Measurements from ENCODE around the gene CSRP3.
"Not testable (repeated sequence)": the region's sequence is repeated elsewhere in the genome, so short reads cannot be mapped to it uniquely, and the experiment has no call there.

Gene CSRP3

DNA sequence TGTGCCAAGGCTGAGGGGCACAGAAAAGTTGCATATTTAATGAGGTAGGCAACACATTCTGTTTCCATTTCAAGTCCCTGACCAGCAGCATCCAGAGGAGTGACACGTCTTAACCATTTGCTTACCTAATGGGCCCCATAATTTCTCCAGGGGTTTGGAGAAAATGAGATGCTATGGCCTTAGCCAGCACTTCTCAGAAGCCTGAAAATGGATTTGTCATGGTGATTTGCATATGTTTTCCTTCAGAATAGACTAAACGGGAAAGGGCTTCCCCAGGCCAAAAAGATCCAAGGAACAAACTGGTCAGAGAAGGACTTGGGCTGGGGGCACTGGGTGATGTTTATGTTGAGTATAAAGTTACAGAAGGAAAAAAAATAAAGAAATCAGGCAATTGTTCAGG is 16.7 kb downstream of the CSRP3 start:
- DNase-seq = no peak

- no peak for DNase-seq
Observed at GRCh38 chr11:19183646-19184045, 18.1 kb downstream of the CSRP3 start.

- peak; percentile 31 for DNase-seq
Observed at GRCh38 chr11:19181531-19182261, 20.1 kb downstream of the CSRP3 start.

- DNase-seq = no peak
Observed at GRCh38 chr11:19176629-19177186, 25.1 kb downstream of the CSRP3 start.

DNA sequence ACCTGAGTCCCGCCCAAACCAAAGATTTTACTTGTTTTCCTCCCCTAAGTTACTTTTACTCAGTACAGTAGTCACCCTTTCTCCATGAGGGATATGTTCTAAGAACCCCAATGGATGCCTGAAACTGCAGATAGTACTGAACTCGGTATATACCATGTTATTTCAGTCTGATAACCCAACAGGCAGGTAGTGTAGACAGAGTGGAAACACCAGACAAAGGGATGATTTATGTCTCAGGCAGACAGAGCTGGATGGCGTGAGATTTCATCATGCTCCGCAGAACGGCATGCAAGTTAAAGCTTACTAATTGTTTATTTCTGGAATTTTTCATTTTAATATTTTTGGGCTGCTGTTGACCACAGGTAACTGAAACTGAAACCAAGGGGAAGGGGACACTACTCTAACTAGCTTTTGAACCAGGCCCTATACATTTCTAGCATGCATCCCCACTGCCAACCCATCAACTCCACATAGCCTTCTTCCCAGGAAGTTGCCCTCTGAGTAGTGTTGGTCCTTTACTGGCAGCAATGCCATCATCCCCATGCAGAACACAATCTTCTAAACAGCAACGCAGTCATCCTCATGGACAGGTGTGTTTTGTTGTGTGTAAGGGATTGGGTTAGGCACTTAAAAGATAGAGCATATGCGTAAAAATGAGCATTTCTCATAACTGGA is 27.7 kb downstream of the CSRP3 start:
- DNase-seq = no peak

DNA sequence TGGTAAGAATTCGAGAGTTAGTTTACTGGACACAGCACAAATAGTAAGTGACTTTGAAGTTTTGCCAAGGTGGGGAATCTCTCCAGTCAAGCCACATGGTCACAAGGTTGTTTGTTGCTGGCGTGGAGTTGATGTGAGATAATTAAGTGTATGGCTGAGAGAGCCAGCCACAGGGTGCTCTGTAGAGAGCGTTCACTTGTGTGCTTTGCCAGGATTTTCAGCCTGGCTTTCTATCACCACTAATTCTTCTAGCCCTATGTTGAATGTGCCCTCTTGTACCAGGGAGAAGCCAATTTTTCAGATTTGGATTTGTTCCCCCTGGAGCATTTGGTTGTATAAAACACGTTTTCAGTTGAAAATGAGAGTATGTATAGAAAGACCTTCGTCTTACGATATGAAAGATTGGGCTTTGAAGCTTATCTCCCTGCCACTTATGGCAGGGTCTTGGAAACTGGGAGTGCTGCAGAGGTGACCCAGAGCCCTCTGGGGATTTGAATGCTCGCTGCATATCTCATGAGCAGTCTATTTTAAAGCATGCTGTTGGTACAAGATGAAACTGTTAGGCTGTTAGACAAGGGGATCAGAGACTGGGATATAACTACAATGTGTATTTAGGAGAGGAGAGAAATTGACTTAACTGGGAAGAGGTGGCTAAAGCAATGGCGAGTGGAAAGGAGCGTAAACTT is 28.6 kb downstream of the CSRP3 start:
- DNase-seq = no peak

DNA sequence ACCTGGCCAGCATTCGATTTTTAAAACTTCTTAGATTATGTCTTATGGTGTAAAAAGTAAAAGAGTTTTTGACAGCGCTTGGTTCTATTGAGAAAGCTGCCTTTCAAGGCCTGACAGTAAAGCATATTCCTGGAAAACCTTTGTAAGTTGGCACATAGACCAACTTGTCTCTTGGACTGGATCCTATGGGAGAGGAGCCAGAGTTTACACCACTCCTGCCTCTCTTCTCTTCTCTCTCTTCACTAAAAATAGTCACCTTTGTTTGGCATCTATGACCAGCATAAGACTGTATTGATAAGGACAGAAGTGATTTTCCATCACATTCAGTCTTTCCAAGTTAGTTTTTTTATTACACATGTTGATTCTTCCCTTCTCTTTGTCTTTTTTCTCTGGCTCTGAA is 33.7 kb downstream of the CSRP3 start:
- DNase-seq = no peak

- DNase-seq = no peak
Observed at GRCh38 chr11:19164881-19165280, 36.9 kb downstream of the CSRP3 start.

DNA sequence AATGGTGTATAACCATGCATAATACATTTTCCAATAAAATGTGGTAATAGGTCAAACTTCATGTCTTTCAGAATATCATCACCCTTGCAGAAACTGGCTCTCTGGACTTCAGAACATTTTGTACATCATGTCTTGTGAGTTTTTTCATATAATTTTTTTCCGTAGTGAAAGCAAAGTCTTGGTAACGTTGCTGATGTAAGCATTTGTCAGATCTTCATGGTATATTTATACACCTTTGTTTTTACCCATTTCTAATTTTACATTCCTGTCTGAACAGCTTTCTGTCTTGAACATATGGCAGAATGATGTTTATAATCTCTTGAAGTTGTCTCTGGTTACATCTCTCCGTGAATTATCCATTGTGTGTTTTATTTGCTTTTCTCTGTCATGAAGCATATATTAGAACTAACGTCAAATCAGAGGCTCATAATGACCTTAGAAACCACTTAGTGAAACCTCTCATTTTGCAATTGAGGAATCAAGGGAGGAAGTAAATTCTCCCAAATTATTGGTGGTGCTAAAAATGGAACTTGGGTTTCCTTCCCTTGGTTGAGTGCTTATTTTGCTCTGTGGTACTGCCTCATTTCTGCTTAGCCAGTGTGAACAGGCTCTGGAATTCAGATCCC is 37.4 kb downstream of the CSRP3 start:
- no peak for DNase-seq

- DNase-seq = no peak
Observed at GRCh38 chr11:19163617-19164016, 38.2 kb downstream of the CSRP3 start.

DNA sequence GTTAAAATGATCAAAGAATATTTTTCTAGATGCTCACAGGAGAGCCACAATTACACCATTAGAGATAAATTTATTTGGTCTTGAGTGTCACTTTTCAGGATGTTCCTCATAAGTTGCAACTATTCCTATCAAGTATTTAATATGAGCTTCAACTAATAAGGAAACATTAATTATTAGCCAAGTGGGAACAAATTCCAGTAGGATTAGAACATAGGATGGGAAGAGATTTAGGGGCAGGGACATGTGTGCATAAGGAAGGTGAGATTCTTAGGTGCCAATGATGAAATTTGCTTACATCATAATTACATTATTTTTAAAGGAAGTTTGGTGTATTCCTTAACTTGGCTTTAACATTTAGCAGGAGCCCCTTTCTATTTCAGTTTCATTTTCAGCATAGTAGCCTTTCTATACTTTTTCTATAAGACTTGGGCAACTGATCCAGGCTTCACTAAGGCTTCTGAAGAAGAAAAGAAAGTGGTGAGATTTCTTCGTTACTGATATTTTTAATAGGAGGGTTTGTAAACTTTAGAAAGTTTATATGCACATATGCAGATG is 38.8 kb downstream of the CSRP3 start:
- DNase-seq = no peak

GRCh38 chr11:19161651-19162050 is 40.1 kb downstream of the CSRP3 start:
- DNase-seq = no peak

DNA sequence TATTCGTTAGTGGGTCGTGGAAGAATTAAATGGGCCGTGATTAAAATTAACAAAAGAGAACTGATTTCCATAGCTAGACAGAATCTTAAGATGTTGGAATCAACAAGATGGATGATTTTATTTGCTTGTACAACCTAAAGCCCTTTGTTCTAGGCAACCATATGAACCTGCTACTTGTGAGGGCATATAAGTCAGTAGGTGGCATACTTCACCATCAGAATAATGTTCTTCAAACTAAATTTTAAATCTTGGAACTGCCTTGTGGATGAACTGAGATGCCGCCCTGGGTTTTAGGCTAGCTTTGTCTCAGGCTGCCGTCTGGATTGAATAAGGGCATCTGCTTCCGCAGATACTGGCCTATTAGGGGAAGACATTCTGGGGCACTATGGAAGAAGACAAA is 40.9 kb downstream of the CSRP3 start:
- no peak for DNase-seq

DNA sequence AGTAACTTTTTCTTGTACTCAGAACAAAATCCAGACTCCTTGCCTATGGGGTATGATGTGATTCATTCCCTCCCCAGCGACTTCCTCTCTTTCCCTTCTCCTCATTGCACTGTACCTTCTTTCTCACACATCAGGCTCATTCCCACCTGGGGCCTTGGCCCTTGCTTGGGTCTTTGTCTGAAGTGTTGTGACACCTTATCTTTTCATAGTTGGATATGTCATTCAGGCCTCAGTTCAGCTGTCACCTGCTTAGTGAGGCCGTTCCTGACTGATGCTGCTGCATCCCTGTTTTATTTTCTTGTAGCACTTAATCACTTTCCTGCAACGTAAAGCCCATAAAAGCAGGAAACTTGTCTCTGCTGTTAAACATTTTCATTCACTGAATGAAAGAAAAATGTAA is 44.9 kb downstream of the CSRP3 start:
- no peak for DNase-seq

DNA sequence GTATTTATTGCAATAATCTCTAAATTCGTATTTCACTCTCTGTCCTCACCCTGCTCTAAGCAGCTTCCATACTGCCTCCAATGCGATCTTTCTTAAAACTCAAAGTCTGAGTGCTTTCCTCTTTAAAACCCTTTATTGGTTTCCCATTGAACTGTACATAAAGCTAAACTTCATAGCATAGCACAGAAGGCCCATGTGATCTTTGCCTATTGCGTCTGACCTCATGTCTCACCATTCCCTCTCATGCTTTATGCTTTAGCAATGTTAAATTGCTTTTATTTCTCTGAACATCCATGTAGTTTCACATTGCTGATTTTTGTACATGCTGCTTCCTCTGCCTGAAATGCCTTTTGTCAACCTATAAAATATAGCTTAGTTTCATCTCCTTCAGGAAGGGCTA is 56.5 kb downstream of the CSRP3 start:
- DNase-seq = no peak

DNA sequence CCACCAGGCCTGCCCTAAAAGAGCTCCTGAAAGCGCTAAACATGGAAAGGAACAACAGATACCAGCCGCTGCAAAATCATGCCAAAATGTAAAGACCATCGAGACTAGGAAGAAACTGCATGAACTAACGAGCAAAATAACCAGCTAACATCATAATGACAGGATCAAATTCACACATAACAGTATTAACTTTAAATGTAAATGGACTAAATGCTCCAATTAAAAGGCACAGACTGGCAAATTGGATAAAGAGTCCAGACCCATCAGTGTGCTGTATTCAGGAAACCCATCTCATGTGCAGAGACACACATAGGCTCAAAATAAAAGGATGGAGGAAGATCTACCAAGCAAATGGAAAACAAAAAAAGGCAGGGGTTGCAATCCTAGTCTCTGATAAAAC is 64.9 kb downstream of the CSRP3 start:
- not testable (repeated sequence) for DNase-seq

DNA sequence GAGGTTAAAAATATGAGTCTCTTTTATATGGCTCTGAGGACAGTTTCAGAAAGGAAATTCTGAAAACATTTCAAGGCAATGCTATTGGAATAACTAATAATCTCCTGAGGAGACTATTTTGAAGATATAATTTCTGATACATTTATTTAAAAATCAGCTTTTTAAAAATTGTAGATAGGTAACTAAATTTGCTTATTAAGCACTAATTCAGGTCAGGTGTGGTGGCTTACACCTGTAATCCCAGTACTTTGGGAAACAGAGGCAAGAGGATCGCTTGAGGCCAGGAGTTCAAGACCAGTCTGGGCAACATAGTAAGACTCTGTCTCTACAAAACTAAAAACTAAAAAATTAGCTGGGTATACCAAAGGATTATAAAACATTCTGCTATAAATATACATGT is 67.8 kb downstream of the CSRP3 start:
- no peak for DNase-seq
